ENCODE results near the gene AMZ1. TPM values are rescaled to one million over a fixed set of nuclear protein-coding genes. Genes with fewer than 3 reads are reported as not detected.

The AMZ1 gene
- total RNA-seq, 2 experiments from 2014 or later: 0.04 TPM; not detected in 1

- no peaks in the 10 kb centered on the region for H3K27me3 Mint-ChIP-seq
- H3K4me1 Mint-ChIP-seq: peaks cover 35% of the 10 kb centered on the region
- peak overlapping the region; percentile 94 for H3K27ac Mint-ChIP-seq
- H3K4me3 Mint-ChIP-seq: peak overlapping the region; percentile 42
- peaks cover 2% of the 10 kb centered on the region for H3K9me3 Mint-ChIP-seq
- H3K36me3 Mint-ChIP-seq: peaks cover 36% of the 10 kb centered on the region
- DNase-seq: no peak
Observed at GRCh38 chr7:2758673-2759616, 70.9 kb downstream of the AMZ1 start.

- no peak for DNase-seq
- Mint-ChIP-seq H3K4me3 (no peak overlapping the region), H3K9me3 (peaks cover 2% of the 10 kb centered on the region), H3K36me3 (peaks cover 33% of the 10 kb centered on the region), H3K27ac (no peak overlapping the region), H3K4me1 (peaks cover 35% of the 10 kb centered on the region), H3K27me3 (no peaks in the 10 kb centered on the region)
Observed at GRCh38 chr7:2759736-2760097, 71.7 kb downstream of the AMZ1 start.

- Mint-ChIP-seq H3K27ac (no peak overlapping the region), H3K4me3 (no peak overlapping the region), H3K9me3 (peaks cover 2% of the 10 kb centered on the region), H3K4me1 (peaks cover 35% of the 10 kb centered on the region), H3K27me3 (no peaks in the 10 kb centered on the region), H3K36me3 (peaks cover 30% of the 10 kb centered on the region)
- DNase-seq: no peak
Observed at GRCh38 chr7:2760098-2760889, 72.3 kb downstream of the AMZ1 start.

- no peak for DNase-seq
- Mint-ChIP-seq H3K36me3 (peaks cover 22% of the 10 kb centered on the region), H3K4me3 (no peak overlapping the region), H3K4me1 (peaks cover 38% of the 10 kb centered on the region), H3K9me3 (no peaks in the 10 kb centered on the region), H3K27ac (no peak overlapping the region), H3K27me3 (no peaks in the 10 kb centered on the region)
Observed at GRCh38 chr7:2761131-2761624, 73.2 kb downstream of the AMZ1 start.

GRCh38 chr7:2761801-2762497 is 73.9 kb downstream of the AMZ1 start:
- Mint-ChIP-seq H3K27me3 (no peaks in the 10 kb centered on the region), H3K9me3 (no peaks in the 10 kb centered on the region), H3K27ac (no peak overlapping the region), H3K36me3 (peaks cover 15% of the 10 kb centered on the region), H3K4me1 (peaks cover 38% of the 10 kb centered on the region), H3K4me3 (no peak overlapping the region)
- DNase-seq: no peak

- no peak for DNase-seq
- Mint-ChIP-seq H3K27ac (no peak overlapping the region), H3K4me3 (no peak overlapping the region), H3K4me1 (peaks cover 23% of the 10 kb centered on the region), H3K36me3 (peaks cover 12% of the 10 kb centered on the region), H3K9me3 (no peaks in the 10 kb centered on the region), H3K27me3 (no peaks in the 10 kb centered on the region)
Observed at GRCh38 chr7:2763597-2763996, 75.6 kb downstream of the AMZ1 start.

DNA sequence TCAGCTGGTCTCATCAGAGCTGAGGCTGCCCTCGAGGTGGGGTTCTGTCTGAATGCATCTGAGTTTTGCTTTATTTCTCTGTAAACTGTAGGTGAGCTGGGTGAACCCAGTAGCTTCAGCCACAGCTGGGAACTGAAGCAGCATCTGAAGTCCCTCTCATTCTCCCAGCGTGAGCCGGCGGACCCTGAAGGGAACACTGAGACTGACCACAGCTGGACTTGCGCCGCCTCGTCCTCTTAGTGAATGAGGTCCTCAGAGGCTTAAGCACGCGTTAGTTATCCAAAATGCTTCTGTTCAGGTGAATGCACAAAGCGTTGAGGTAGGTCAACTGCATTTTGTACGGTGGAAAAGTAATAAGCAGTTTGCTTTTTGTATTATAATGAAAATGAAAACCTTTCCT is 76.6 kb downstream of the AMZ1 start:
- DNase-seq: no peak
- H3K36me3 Mint-ChIP-seq: peaks cover 9% of the 10 kb centered on the region
- H3K4me1 Mint-ChIP-seq: peaks cover 16% of the 10 kb centered on the region
- no peak overlapping the region for H3K27ac Mint-ChIP-seq
- H3K9me3 Mint-ChIP-seq: no peaks in the 10 kb centered on the region
- no peak overlapping the region for H3K4me3 Mint-ChIP-seq
- no peaks in the 10 kb centered on the region for H3K27me3 Mint-ChIP-seq

Other genes with a start within 250 kb of the AMZ1 start
- gene GRIFIN, start 211.8 kb upstream of the AMZ1 start, total RNA-seq: not detected
- 10 to 100 TPM; 21.0 to 25.8 TPM for gene LFNG, start 168.4 kb upstream of the AMZ1 start, total RNA-seq
- gene BRAT1, start 132.7 kb upstream of the AMZ1 start, total RNA-seq: 10 to 100 TPM; 36.4 to 37.8 TPM
- 1 to 10 TPM; 5.4 to 6.1 TPM for gene IQCE, start 129.2 kb upstream of the AMZ1 start, total RNA-seq
- 10 to 100 TPM; 26.8 to 27.2 TPM for gene TTYH3, start 56.2 kb upstream of the AMZ1 start, total RNA-seq
- gene GNA12, start 156.1 kb downstream of the AMZ1 start, total RNA-seq: 10 to 100 TPM; 15.1 to 17.9 TPM